Measurements from ENCODE around the gene DLG1. TPM values are rescaled to one million over a fixed set of nuclear protein-coding genes. Genes with fewer than 3 reads are reported as not detected.

Gene DLG1
- total RNA-seq, 1 experiment from 2014 or later = 90.2 TPM

DNA sequence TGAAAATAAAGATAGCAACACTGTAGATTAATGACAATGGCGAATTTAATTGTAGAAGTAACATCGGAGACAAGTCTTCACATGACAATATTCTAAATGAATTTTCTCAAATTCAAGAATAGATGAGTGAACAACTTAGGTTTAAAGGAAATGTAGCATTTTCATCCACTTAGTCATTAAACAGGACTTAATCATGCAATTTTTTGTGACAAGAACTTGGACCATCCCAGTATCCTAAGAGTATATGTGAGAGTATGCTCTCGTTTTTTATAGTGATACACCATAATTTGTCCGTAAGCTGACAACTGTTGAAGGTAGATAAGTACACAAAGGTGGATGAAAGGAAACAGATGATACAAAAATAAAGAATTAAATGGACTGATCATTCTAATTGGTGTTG is 81.5 kb downstream of the DLG1 start:
- DNase-seq (ENCODE audit: low read depth, low spot score) (no peak), ATAC-seq (no peak)
- BruUV-seq (replicated peaks) = no TSS peak
- Histone ChIP-seq H3K4me1 (ENCODE audit: control insufficient read depth, insufficient read depth, low read length) (peaks cover 10% of the 10 kb centered on the region; the same call in 1 of the 2 replicates), H3K27ac (ENCODE audit: low read length) (no peak overlapping the region), H3K27me3 (ENCODE audit: control insufficient read depth, insufficient read depth, low read length) (no peaks in the 10 kb centered on the region), H3K9me3 (ENCODE audit: control insufficient read depth, insufficient read depth, low read depth, low read length) (no peaks in the 10 kb centered on the region), H3K36me3 (ENCODE audit: control insufficient read depth, insufficient read depth, low read length) (no peaks in the 10 kb centered on the region), H3K4me3 (ENCODE audit: low read depth in 2 of 2, low read length in 2 of 2) (no peak overlapping the region)
- TF ChIP-seq CTCF (IDR thresholded peaks at IDR 0.05) (no peak), SIN3A (IDR thresholded peaks at IDR 0.05; ENCODE audit: borderline replicate concordance, insufficient read depth, low read depth, low read length) (no peak), POLR2AphosphoS5 (IDR thresholded peaks at IDR 0.05; ENCODE audit: low read depth, low read length) (no peak), TCF7L2 (IDR thresholded peaks at IDR 0.05; ENCODE audit: low read depth, low read length) (no peak)
- TF ChIP-seq, protein P1, sequence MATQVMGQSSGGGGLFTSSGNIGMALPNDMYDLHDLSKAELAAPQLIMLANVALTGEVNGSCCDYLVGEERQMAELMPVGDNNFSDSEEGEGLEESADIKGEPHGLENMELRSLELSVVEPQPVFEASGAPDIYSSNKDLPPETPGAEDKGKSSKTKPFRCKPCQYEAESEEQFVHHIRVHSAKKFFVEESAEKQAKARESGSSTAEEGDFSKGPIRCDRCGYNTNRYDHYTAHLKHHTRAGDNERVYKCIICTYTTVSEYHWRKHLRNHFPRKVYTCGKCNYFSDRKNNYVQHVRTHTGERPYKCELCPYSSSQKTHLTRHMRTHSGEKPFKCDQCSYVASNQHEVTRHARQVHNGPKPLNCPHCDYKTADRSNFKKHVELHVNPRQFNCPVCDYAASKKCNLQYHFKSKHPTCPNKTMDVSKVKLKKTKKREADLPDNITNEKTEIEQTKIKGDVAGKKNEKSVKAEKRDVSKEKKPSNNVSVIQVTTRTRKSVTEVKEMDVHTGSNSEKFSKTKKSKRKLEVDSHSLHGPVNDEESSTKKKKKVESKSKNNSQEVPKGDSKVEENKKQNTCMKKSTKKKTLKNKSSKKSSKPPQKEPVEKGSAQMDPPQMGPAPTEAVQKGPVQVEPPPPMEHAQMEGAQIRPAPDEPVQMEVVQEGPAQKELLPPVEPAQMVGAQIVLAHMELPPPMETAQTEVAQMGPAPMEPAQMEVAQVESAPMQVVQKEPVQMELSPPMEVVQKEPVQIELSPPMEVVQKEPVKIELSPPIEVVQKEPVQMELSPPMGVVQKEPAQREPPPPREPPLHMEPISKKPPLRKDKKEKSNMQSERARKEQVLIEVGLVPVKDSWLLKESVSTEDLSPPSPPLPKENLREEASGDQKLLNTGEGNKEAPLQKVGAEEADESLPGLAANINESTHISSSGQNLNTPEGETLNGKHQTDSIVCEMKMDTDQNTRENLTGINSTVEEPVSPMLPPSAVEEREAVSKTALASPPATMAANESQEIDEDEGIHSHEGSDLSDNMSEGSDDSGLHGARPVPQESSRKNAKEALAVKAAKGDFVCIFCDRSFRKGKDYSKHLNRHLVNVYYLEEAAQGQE (IDR thresholded peaks at IDR 0.05; ENCODE audit: insufficient read depth in 1 of 2, low read depth in 2 of 2, low read length in 1 of 2) = no peak
- CTCF ChIA-PET = no interaction called here
- intact Hi-C loops (cut with micrococcal nuclease; ENCODE audit: unreplicated experiment) (no loop called here), in situ Hi-C loops (cut with HindIII; ENCODE audit: low pct_unique_long_range_greater_than_20kb, low sequenced_read_pairs) (no loop called here)
- POLR2A ChIA-PET = no interaction called here

GRCh38 chr3:197216169-197216860 is 82.1 kb downstream of the DLG1 start:
- H3K4me1 ChIP-seq (ENCODE audit: control insufficient read depth, insufficient read depth, low read length) = peaks cover 10% of the 10 kb centered on the region; the same call in 1 of the 2 replicates
- POLR2A ChIA-PET = no interaction called here
- BruUV-seq (replicated peaks) = no TSS peak
- no peaks in the 10 kb centered on the region for H3K9me3 ChIP-seq (ENCODE audit: control insufficient read depth, insufficient read depth, low read depth, low read length)
- H3K4me3 ChIP-seq (ENCODE audit: low read depth in 2 of 2, low read length in 2 of 2) = no peak overlapping the region
- TF ChIP-seq CTCF (IDR thresholded peaks at IDR 0.05) (no peak), POLR2AphosphoS5 (IDR thresholded peaks at IDR 0.05; ENCODE audit: low read depth, low read length) (no peak), TCF7L2 (IDR thresholded peaks at IDR 0.05; ENCODE audit: low read depth, low read length) (no peak), SIN3A (IDR thresholded peaks at IDR 0.05; ENCODE audit: borderline replicate concordance, insufficient read depth, low read depth, low read length) (no peak)
- TF ChIP-seq, protein P1 (IDR thresholded peaks at IDR 0.05; ENCODE audit: insufficient read depth in 1 of 2, low read depth in 2 of 2, low read length in 1 of 2) = no peak
- H3K36me3 ChIP-seq (ENCODE audit: control insufficient read depth, insufficient read depth, low read length) = no peaks in the 10 kb centered on the region
- no peak for DNase-seq (ENCODE audit: low read depth, low spot score)
- no peaks in the 10 kb centered on the region for H3K27me3 ChIP-seq (ENCODE audit: control insufficient read depth, insufficient read depth, low read length)
- ATAC-seq = peak; percentile 45; the same call in 1 of the 2 replicates
- in situ Hi-C loops (cut with HindIII; ENCODE audit: low pct_unique_long_range_greater_than_20kb, low sequenced_read_pairs) = no loop called here
- no peak overlapping the region for H3K27ac ChIP-seq (ENCODE audit: low read length)
- CTCF ChIA-PET = no interaction called here
- intact Hi-C loops (cut with micrococcal nuclease; ENCODE audit: unreplicated experiment) = no loop called here
